Tibial artery (tissue), 4 donors: Measurements from ENCODE around the gene SLC4A3.
"Not testable (repeated sequence)": the region's sequence is repeated elsewhere in the genome, so short reads cannot be mapped to it uniquely, and the experiment has no call there.

Experiments
- DNase-seq, 2 donors: peaks; one replicate each; pipeline ENCODE4 v3.0.0-alpha.2; 2019
- H3K27ac ChIP-seq, 2 donors: fragments of 200-600 bp; sonication (generic) in 1 of 2; 1 replicate in 1 of 2; 2 replicates in 1 of 2; pipeline ENCODE4 v1.5.1; 2018 to 2019; ENCODE audit warnings: mild to moderate bottlenecking in 1 of 2
- H3K27me3 ChIP-seq, 2 donors: fragments of 200-600 bp; sonication (generic) in 1 of 2; one replicate each; pipeline versions ENCODE4 v1.5.1 to v1.6.0; 2016 to 2019
- H3K36me3 ChIP-seq, 3 donors: fragments of 200-600 bp; sonication (generic) in 2 of 3; one replicate each; pipeline ENCODE4 v1.5.1; 2016 to 2019; ENCODE audit warnings: mild to moderate bottlenecking in 2 of 3
- H3K4me1 ChIP-seq, 4 donors: fragments of 200-600 bp; sonication (generic) in 2 of 4; 1 replicate in 3 of 4; 2 replicates in 1 of 4; pipeline ENCODE4 v1.5.1; 2016 to 2019
- H3K4me3 ChIP-seq, 2 donors: fragments of 200-600 bp; sonication (generic) in 1 of 2; 1 replicate in 1 of 2; 2 replicates in 1 of 2; pipeline ENCODE4 v1.5.1; 2018 to 2019; ENCODE audit warnings: mild to moderate bottlenecking in 2 of 2
- H3K9me3 ChIP-seq, 3 donors: fragments of 200-600 bp; sonication (generic) in 1 of 3; one replicate each; pipeline ENCODE4 v1.5.1; 2016 to 2019
- CTCF ChIP-seq, 2 experiments: fragments of 200-600 bp in 1 of 2; fragments of 450-650 bp in 1 of 2; IDR thresholded peaks; one replicate each; pipeline ENCODE4 v1.5.1; 2017 to 2019; ENCODE audit warnings: antibody characterized with exemption in 2 of 2, mild to moderate bottlenecking in 1 of 2, moderate library complexity in 1 of 2
- intact Hi-C: fragments of 100-400 bp; cut with DNase I; formaldehyde crosslinking; loops from one replicate; pipeline ENCODE4 v1.15.0; 2023; ENCODE audit warnings: low total_unique reads

The SLC4A3 gene

GRCh38 chr2:219650426-219651248 is 23.2 kb downstream of the SLC4A3 start:
- intact Hi-C loops, result no loop called here
- Histone ChIP-seq H3K27ac (no peak overlapping the region), H3K4me3 (no peak overlapping the region), H3K27me3 (no peaks in the 10 kb centered on the region), H3K9me3 (no peaks in the 10 kb centered on the region), H3K4me1 (peaks cover 0 to 6% (median 3%) of the 10 kb centered on the region in 4 donors), H3K36me3 (no peaks in the 10 kb centered on the region)
- TF ChIP-seq CTCF (IDR thresholded peaks at IDR 0.05), result no peak
- DNase-seq, result no peak

- H3K27ac ChIP-seq, H3K9me3 ChIP-seq, H3K4me3 ChIP-seq, H3K36me3 ChIP-seq, H3K27me3 ChIP-seq, H3K4me1 ChIP-seq, intact Hi-C loops: not testable (repeated sequence)
- peak in 1 of 2 donors; percentile 9 for DNase-seq
These were observed 24.2 kb downstream of the SLC4A3 start for GRCh38 chr2:219651656-219652055.

- H3K27me3 ChIP-seq, result no peaks in the 10 kb centered on the region
- no peak for TF ChIP-seq CTCF (IDR thresholded peaks at IDR 0.05)
- H3K36me3 ChIP-seq, result no peaks in the 10 kb centered on the region
- H3K27ac ChIP-seq, result no peak overlapping the region
- intact Hi-C loops, result no loop called here
- H3K4me1 ChIP-seq, result peaks cover 0 to 8% (median 0%) of the 10 kb centered on the region in 4 donors
- H3K4me3 ChIP-seq, result no peak overlapping the region
- DNase-seq, result no peak
- peaks cover 0 to 5% (median 0%) of the 10 kb centered on the region in 3 donors for H3K9me3 ChIP-seq
These were observed 29.1 kb downstream of the SLC4A3 start for GRCh38 chr2:219656526-219656925.

- no peak overlapping the region for H3K4me3 ChIP-seq
- peaks cover 0 to 8% (median 0%) of the 10 kb centered on the region in 4 donors for H3K4me1 ChIP-seq
- DNase-seq, result no peak
- H3K27me3 ChIP-seq, result no peaks in the 10 kb centered on the region
- TF ChIP-seq CTCF (IDR thresholded peaks at IDR 0.05), result no peak
- intact Hi-C loops, result no loop called here
- H3K9me3 ChIP-seq, result peaks cover 0 to 5% (median 0%) of the 10 kb centered on the region in 3 donors
- H3K27ac ChIP-seq, result peak overlapping the region; percentile 45 to 47
- H3K36me3 ChIP-seq, result no peaks in the 10 kb centered on the region
These were observed 30.9 kb downstream of the SLC4A3 start for GRCh38 chr2:219658196-219658846.

GRCh38 chr2:219658874-219659273 is 31.4 kb downstream of the SLC4A3 start:
- DNase-seq, result no peak
- H3K9me3 ChIP-seq, result peaks cover 0 to 5% (median 0%) of the 10 kb centered on the region in 3 donors
- TF ChIP-seq CTCF (IDR thresholded peaks at IDR 0.05), result no peak
- H3K4me3 ChIP-seq, result no peak overlapping the region
- H3K27me3 ChIP-seq, result no peaks in the 10 kb centered on the region
- H3K36me3 ChIP-seq, result no peaks in the 10 kb centered on the region
- peak overlapping the region in 1 of 2 donors; percentile 47 for H3K27ac ChIP-seq
- intact Hi-C loops, result no loop called here
- peaks cover 0 to 8% (median 0%) of the 10 kb centered on the region in 4 donors for H3K4me1 ChIP-seq
